Measurements from ENCODE around the gene ACSBG1. TPM values are rescaled to one million over a fixed set of nuclear protein-coding genes. Genes with fewer than 3 reads are reported as not detected.
A peak's percentile ranks its signal among the peaks of the same experiment; 100 is the strongest.

ACSBG1 gene
- total and polyA plus RNA-seq, 5 donors = 0.35 to 1.1 (median 0.47) TPM; not detected in 1

GRCh38 chr15:78178064-78178463 lies 56.3 kb downstream of the ACSBG1 start:
- no peaks in the 10 kb centered on the region for H3K9me3 ChIP-seq (ENCODE audit: control insufficient read depth, low read length)
- WGBS = 84% methylated on average over 6 of the region's 6 CpGs
- no peaks in the 10 kb centered on the region for H3K27me3 ChIP-seq (ENCODE audit: control insufficient read depth, insufficient read depth)
- intact Hi-C loops (cut with DNase I) = loop anchor here in 1 of 4 donors (10.0 kb wide), 1 partner anchor 67 kb away; no protein-coding TSS in a partner anchor
- H3K4me3 ChIP-seq (ENCODE audit: low read length) = no peak overlapping the region
- no peak overlapping the region for H3K27ac ChIP-seq (ENCODE audit: low read length)
- no peak for ATAC-seq
- no peaks in the 10 kb centered on the region for H3K4me1 ChIP-seq (ENCODE audit: control insufficient read depth, insufficient read depth, low read length)
- DNase-seq = no peak

- H3K4me3 ChIP-seq (ENCODE audit: low read length) = no peak overlapping the region
- H3K27ac ChIP-seq (ENCODE audit: low read length) = no peak overlapping the region
- peak in 2 of 3 donors; percentile 74 to 79 for DNase-seq
- no peaks in the 10 kb centered on the region for H3K9me3 ChIP-seq (ENCODE audit: control insufficient read depth, low read length)
- 21% methylated on average over 12 of the region's 12 CpGs for WGBS
- no peaks in the 10 kb centered on the region for H3K27me3 ChIP-seq (ENCODE audit: control insufficient read depth, insufficient read depth)
- ATAC-seq = peak; percentile 50 to 52
- H3K4me1 ChIP-seq (ENCODE audit: control insufficient read depth, insufficient read depth, low read length) = no peaks in the 10 kb centered on the region
- intact Hi-C loops (cut with DNase I) = loop anchor here in 2 of 4 donors (2.0 to 10.0 kb wide), 2 partner anchors 63 to 67 kb away; no protein-coding TSS in a partner anchor
These were observed 56.9 kb downstream of the ACSBG1 start for GRCh38 chr15:78177447-78177873.

- DNase-seq (no peak), ATAC-seq (no peak)
- intact Hi-C loops (cut with DNase I) = loop anchor here in 1 of 4 donors (10.0 kb wide), 1 partner anchor 69 kb away; no protein-coding TSS in a partner anchor
- no peaks in the 10 kb centered on the region for H3K4me1 ChIP-seq (ENCODE audit: control insufficient read depth, insufficient read depth, low read length)
- H3K9me3 ChIP-seq (ENCODE audit: control insufficient read depth, low read length) = no peaks in the 10 kb centered on the region
- no peaks in the 10 kb centered on the region for H3K27me3 ChIP-seq (ENCODE audit: control insufficient read depth, insufficient read depth)
- 36% methylated on average over 2 of the region's 2 CpGs for WGBS
- H3K27ac ChIP-seq (ENCODE audit: low read length) = no peak overlapping the region
- H3K4me3 ChIP-seq (ENCODE audit: low read length) = no peak overlapping the region
These were observed 59.0 kb downstream of the ACSBG1 start for GRCh38 chr15:78175330-78175729.

GRCh38 chr15:78174401-78174800 lies 60.0 kb downstream of the ACSBG1 start:
- 74% methylated on average over 9 of the region's 9 CpGs for whole genome bisulfite sequencing
- H3K4me1 ChIP-seq (ENCODE audit: control insufficient read depth, insufficient read depth, low read length) = no peaks in the 10 kb centered on the region
- H3K27ac ChIP-seq (ENCODE audit: low read length) = no peak overlapping the region
- H3K9me3 ChIP-seq (ENCODE audit: control insufficient read depth, low read length) = no peaks in the 10 kb centered on the region
- H3K4me3 ChIP-seq (ENCODE audit: low read length) = no peak overlapping the region
- ATAC-seq (no peak), DNase-seq (no peak)
- intact Hi-C loops (cut with DNase I) = loop anchor here in 1 of 4 donors (10.0 kb wide), 1 partner anchor 70 kb away; no protein-coding TSS in a partner anchor
- no peaks in the 10 kb centered on the region for H3K27me3 ChIP-seq (ENCODE audit: control insufficient read depth, insufficient read depth)

- no peak for ATAC-seq
- Histone ChIP-seq H3K9me3 (ENCODE audit: control insufficient read depth, low read length) (no peaks in the 10 kb centered on the region), H3K4me3 (ENCODE audit: low read length) (no peak overlapping the region), H3K27me3 (ENCODE audit: control insufficient read depth, insufficient read depth) (no peaks in the 10 kb centered on the region), H3K4me1 (ENCODE audit: control insufficient read depth, insufficient read depth, low read length) (no peaks in the 10 kb centered on the region), H3K27ac (ENCODE audit: low read length) (no peak overlapping the region)
- 97% methylated on average over 9 of the region's 9 CpGs for WGBS
- no peak for DNase-seq
- intact Hi-C loops (cut with DNase I) = loop anchor here in 1 of 4 donors (10.0 kb wide), 1 partner anchor 73 kb away; no protein-coding TSS in a partner anchor
These were observed 62.4 kb downstream of the ACSBG1 start for GRCh38 chr15:78171864-78172472.

GRCh38 chr15:78170848-78171773 lies 63.3 kb downstream of the ACSBG1 start:
- H3K4me3 ChIP-seq (ENCODE audit: low read length) = no peak overlapping the region
- no peak overlapping the region for H3K27ac ChIP-seq (ENCODE audit: low read length)
- WGBS = 66% methylated on average over 17 of the region's 17 CpGs
- ATAC-seq (peak in 1 of 2 donors; percentile 20), DNase-seq (no peak)
- H3K4me1 ChIP-seq (ENCODE audit: control insufficient read depth, insufficient read depth, low read length) = no peaks in the 10 kb centered on the region
- no peaks in the 10 kb centered on the region for H3K9me3 ChIP-seq (ENCODE audit: control insufficient read depth, low read length)
- intact Hi-C loops (cut with DNase I) = loop anchor here in 1 of 4 donors (10.0 kb wide), 1 partner anchor 74 kb away; no protein-coding TSS in a partner anchor
- no peaks in the 10 kb centered on the region for H3K27me3 ChIP-seq (ENCODE audit: control insufficient read depth, insufficient read depth)

GRCh38 chr15:78168608-78169007 lies 65.8 kb downstream of the ACSBG1 start:
- Histone ChIP-seq H3K4me1 (ENCODE audit: control insufficient read depth, insufficient read depth, low read length) (no peaks in the 10 kb centered on the region), H3K27me3 (ENCODE audit: control insufficient read depth, insufficient read depth) (no peaks in the 10 kb centered on the region), H3K4me3 (ENCODE audit: low read length) (no peak overlapping the region), H3K27ac (ENCODE audit: low read length) (no peak overlapping the region), H3K9me3 (ENCODE audit: control insufficient read depth, low read length) (no peaks in the 10 kb centered on the region)
- intact Hi-C loops (cut with DNase I) = no loop called here
- no peak for ATAC-seq
- WGBS = 87% methylated on average over 5 of the region's 5 CpGs
- DNase-seq = no peak

GRCh38 chr15:78167227-78167888 lies 67.0 kb downstream of the ACSBG1 start:
- Histone ChIP-seq H3K4me3 (ENCODE audit: low read length) (no peak overlapping the region), H3K9me3 (ENCODE audit: control insufficient read depth, low read length) (no peaks in the 10 kb centered on the region), H3K27me3 (ENCODE audit: control insufficient read depth, insufficient read depth) (no peaks in the 10 kb centered on the region), H3K4me1 (ENCODE audit: control insufficient read depth, insufficient read depth, low read length) (no peaks in the 10 kb centered on the region), H3K27ac (ENCODE audit: low read length) (no peak overlapping the region)
- DNase-seq (no peak), ATAC-seq (no peak)
- 91% methylated on average over 10 of the region's 10 CpGs for WGBS
- intact Hi-C loops (cut with DNase I) = no loop called here

GRCh38 chr15:78164010-78164409 lies 70.4 kb downstream of the ACSBG1 start:
- Histone ChIP-seq H3K9me3 (ENCODE audit: control insufficient read depth, low read length) (no peaks in the 10 kb centered on the region), H3K4me3 (ENCODE audit: low read length) (no peak overlapping the region), H3K4me1 (ENCODE audit: control insufficient read depth, insufficient read depth, low read length) (no peaks in the 10 kb centered on the region), H3K27me3 (ENCODE audit: control insufficient read depth, insufficient read depth) (no peaks in the 10 kb centered on the region), H3K27ac (ENCODE audit: low read length) (no peak overlapping the region)
- WGBS = 86% methylated on average over 2 of the region's 2 CpGs
- ATAC-seq (no peak), DNase-seq (no peak)
- intact Hi-C loops (cut with DNase I) = no loop called here

GRCh38 chr15:78162038-78162437 lies 72.3 kb downstream of the ACSBG1 start:
- ATAC-seq (peak in 1 of 2 donors; percentile 36), DNase-seq (no peak)
- no peaks in the 10 kb centered on the region for H3K4me1 ChIP-seq (ENCODE audit: control insufficient read depth, insufficient read depth, low read length)
- no peaks in the 10 kb centered on the region for H3K27me3 ChIP-seq (ENCODE audit: control insufficient read depth, insufficient read depth)
- WGBS = 79% methylated on average over 13 of the region's 13 CpGs
- intact Hi-C loops (cut with DNase I) = no loop called here
- no peak overlapping the region for H3K4me3 ChIP-seq (ENCODE audit: low read length)
- no peaks in the 10 kb centered on the region for H3K9me3 ChIP-seq (ENCODE audit: control insufficient read depth, low read length)
- H3K27ac ChIP-seq (ENCODE audit: low read length) = no peak overlapping the region

Measured in right cardiac atrium (tissue), 5 donors.